HG03066 (cell line): ENCODE results near the gene ASCL5.

Source experiments
- ATAC-seq: cut with Tn5 transposase; IDR thresholded peaks from one replicate; pipeline ENCODE4 v1.9.1; 2021; ENCODE audit warnings: low read depth; ENCODE audit not compliant: unreplicated experiment

Gene ASCL5

DNA sequence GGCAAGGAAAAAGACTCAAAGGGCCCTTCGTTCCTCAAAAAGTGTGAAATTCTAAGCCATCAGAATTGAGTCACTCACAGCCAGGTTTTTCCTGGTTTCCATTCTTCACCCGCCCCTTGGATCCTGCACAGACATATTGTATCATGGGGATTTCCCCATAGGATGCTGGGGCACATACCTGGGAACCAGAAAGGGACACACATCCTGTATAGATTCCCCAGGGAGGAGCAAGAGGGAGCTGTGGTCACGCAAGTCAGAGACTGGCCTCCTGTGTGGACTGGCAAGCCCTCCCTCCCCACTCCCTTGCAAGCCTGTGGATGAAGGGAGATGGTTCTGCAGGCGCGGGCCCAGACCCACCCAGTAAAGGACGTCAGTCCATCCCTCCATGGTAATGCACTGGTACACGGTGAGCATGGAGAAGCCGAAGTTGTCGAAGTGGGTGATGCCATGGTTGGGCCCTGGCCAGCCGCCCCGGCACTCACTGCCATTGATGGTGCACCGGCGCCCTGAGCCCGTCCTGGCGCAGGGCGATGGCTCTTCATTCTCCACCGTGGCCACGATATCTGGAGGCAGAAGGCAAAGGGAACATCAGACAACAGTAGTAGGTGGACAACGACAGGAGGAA lies 38.0 kb downstream of the ASCL5 start:
- ATAC-seq: no peak

DNA sequence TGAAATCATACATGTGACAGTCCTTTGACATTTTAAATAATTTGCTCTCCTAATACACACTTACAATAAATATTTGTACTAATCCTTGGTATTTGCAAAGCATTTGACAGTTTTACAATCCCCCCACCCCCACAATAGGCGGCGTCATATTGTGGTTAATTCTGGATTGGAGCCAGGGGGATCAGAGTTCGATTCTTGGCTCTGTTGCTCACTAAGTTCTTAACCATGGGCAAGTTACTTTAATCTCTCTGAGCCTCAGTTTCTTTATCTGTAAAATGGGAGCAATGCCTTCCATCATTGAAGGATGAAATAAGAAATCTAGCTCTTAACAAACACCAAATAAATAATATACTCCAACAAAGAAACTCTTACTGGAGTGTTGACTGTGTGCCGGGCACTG lies 38.6 kb downstream of the ASCL5 start:
- ATAC-seq: no peak

DNA sequence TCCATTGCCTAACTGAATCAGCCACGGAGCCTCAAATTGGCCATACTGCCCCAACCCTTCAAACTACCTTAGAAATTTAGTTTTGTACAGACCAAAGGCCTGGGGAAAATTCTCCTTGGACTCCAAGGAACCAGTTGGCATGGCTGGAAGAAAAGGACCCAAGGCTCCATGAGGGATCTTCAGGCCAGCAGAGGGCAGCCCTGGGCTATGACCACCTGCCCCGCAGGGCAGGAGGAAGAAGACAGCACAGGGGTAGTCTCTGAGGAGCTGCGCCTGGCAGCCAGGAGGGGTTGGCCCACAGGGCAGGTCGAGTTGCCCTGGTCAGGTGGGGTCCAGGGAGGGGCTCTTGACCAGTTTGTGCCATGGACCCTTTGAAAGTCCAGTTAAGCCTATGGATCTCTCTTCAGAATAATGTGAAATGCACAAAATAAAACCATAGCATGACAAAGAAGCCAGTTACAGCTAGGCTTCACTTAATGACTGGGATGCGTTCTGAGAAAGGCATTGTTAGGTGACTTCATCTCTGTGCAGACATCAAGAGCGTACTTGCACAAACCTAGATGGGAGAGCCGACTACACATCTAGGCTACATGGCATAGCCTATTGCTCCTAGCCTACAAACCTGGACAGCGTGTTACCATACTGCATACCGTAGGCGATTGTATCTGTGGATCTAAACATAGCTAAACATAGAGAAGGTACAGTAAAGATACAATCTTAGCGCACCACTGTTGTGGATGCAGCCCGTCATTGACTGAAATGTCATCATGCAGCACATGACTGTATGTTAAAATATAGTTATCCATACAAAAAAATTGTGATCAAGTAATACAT lies 40.9 kb downstream of the ASCL5 start:
- no peak for ATAC-seq

DNA sequence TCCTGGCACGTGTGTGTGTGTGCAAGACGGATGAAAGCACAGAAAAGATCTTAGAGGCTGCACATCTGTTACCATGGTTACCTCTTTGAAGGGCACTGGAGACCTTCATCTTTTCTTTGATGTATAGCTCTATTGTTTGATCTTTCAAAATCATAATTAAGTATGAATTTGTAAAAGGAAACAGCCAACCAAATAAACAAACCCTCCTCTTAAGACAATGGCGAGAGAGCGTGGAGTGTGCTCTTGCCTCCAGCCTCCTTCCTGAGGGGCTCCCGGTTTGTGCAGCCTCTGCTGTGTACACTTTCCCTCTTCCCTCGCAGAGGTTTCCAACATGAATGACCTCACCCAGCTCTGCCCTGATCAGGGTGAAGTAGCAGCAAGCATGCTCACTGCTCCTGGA lies 42.7 kb downstream of the ASCL5 start:
- no peak for ATAC-seq

DNA sequence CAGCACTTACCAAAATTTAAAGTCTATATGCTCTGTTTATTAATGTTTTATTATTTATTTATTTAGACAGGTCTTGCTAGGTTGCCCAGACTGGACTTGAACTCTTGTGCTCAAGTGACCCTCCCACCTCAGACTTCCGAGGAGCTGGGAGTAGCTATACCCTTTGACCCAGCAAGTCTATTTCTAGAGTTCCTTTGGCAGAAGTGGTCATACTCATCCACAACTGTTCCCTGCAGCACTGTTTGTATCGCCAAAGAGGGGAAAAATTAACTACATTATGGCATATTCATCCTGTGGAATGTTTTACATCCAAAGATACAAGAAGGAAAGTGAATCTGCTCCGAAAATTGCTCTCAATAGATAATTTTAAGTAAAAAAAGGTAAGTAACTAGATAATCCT lies 43.2 kb downstream of the ASCL5 start:
- no peak for ATAC-seq

DNA sequence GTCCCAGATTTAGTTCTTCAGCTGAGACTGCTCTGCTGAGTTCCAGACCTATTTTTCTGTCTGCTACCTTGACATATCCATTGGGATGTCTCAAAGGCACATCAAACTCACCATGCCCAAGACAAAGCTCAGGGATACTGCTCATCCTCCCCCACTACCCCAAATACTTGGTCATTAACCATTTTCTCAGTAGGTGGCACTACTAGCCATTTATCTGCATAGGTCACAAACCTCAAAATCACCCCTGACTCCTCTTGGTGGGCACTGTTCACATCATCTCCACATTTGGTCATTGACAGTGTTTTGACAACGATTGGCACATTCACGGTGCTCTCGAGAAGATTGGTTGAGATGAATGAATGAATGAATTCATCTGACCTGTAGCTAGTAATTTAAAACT lies 46.8 kb downstream of the ASCL5 start:
- no peak for ATAC-seq

DNA sequence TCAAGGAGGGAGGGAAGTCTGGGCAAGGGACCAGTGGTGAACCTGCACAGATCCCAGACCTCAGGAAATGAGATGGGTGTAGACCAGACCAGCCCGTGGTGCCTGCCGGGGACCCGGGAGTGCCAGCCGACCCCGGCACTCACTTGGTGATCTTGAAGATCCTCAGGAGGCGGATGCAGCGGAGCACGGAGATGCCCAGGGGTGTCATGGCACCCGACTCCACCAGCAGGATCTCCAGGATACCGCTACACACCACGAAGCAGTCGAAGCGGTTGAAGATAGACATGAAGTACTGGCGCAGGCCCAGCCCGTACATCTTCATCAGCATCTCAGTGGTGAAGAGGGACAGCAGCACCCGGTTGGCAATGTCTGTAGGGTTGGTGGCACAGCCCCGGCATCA lies 49.2 kb downstream of the ASCL5 start:
- no peak for ATAC-seq

DNA sequence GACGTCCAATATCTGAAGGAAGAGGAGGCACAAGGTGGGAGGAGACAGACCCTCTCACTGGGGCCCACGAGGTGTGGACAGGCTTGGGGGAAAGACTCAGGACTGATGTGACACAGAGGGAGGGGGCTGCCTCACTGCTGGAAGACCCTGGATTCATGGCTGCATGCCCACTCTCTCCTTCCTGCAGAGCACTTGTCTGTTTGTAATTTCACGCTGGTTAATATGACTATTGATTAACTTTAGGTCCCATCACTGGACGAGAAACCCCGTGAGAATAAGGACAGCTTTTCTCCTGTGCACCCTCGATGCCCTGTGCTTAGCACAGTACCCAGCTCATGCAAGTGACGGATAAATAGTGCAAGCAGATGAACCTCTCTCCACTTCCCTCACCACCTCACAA lies 49.9 kb downstream of the ASCL5 start:
- ATAC-seq: no peak

DNA sequence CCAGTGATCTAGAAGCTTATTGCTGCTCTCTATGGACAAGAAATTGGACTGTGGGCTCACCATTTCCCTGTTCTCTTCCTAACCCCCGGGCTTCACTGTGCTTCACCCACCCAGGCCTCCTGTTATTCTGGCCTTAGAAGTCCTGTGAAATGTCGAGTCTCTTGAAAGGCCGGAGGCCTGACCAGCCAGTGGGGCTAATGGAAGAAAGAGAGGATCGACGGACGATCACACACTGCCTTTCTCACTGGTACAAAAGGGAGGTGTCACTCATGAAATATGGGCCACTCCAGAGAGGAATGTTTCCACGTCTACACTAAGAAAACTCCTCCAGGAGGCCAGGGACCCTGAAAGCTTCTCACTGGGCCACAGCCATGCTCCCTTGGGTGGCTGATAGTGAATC lies 50.9 kb downstream of the ASCL5 start:
- no peak for ATAC-seq

DNA sequence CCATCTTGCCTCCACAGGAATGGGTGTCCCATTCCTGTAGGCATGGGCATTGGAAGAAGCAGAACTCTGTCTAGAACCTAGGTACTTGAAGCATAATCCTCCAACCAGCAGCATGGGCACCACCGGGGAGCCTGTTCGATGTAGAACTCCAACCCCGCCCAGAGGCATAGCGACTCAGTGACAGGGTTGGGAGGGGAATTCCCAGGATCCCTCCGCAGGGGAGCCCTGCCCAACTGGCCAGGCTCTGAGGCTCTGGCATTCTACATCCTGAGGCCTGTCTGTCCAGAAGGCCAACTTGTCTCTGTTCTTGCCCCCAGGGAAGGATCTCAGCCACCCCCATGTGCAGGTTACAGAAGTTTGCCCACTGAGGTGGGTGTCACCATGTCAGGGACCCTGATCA lies 53.0 kb downstream of the ASCL5 start:
- no peak for ATAC-seq

DNA sequence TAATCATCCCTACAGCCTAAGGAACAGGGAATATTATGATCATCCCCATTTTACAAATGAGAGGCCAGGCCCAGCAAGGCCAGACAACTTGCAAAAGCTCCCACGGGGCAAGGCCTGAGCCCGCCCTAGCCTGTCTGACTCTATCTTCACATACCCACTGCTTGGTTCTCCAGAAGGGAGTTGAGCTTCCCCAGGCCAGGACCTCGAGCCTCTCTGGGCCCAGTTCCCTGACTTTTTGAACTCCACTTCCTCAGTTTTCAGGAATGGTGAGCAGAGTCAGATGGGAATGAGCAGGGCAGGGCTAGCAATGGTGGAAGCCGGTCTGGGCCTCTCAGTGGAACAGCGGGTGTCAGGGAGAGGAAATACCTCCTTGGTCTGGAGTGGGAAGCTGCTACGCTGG lies 54.1 kb downstream of the ASCL5 start:
- no peak for ATAC-seq

DNA sequence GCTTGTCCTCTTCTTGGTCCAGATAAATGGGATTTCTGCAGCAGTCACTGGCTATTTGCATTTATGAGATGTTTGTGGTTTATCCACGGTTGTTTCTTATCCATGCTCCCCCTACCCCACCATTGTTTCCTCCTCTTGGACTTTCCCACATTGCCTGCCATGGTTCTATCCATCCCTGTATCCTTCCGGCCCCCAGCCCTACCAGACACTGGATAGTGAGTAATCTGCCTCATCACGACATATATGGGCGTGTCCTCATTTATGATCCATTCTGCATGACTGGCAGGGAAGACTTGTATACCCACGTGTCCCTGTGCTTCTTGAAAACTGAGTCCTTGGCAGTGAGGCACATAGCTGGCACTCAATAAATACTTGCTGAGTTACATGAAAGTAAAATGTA lies 54.8 kb downstream of the ASCL5 start:
- ATAC-seq: no peak

DNA sequence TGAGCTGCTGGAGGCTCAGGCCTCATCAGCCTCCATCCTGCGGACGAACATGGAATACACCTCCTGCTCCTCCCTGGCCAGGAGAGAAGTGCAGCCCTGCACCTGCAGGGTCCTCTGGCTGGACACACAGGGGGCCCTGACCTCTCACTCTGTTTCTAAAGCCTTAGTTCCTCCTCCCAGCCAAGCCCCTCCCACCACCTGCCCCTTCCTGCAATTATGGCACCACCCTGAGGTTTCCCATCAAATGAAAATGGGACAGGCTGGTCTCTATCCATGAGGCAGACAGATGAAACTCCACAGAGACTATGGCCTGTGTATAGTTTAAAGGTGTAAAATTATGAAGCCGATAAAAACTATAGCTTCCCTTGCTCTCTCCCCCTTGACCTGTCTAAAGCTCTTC lies 57.3 kb downstream of the ASCL5 start:
- ATAC-seq: no peak

DNA sequence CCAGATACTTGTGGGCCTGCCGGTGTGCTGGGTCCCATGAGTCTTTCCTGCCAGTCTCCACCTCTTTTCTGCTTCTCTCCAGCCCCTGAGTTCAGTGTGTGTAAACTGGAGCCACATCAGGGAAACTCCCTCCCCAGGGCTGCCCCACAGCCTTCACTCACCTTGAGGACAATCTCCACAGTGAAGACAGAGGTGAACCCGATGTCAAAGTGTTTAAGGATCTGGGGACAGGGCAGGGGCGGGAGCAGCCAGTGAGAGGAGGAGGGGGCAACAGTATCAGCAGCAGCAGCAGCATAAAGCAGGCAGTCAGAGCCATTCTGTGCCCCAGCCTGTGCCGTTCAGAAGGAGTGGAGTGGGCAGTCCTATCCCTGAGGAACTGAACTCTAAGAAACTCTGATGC lies 58.0 kb downstream of the ASCL5 start:
- ATAC-seq: no peak

DNA sequence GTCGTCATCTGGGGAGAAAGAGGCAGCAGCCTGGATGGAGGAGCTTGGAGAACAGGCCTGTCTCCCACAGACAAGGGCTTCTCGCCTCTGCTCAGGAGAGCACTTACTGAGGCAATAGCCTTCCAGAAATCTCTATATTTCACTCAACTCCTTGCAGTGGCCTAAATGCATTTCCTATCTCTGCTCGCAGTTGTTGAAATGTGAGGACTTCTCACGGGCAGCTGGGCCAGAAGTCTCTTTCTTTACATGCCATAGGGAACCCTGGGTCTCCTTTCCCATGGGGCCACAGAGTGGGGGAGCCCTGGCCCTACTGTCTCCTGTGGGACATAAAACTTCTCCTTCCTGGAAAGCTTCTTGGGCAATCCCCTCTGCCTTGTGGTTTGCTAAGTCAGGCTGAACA lies 60.0 kb downstream of the ASCL5 start:
- ATAC-seq: no peak

DNA sequence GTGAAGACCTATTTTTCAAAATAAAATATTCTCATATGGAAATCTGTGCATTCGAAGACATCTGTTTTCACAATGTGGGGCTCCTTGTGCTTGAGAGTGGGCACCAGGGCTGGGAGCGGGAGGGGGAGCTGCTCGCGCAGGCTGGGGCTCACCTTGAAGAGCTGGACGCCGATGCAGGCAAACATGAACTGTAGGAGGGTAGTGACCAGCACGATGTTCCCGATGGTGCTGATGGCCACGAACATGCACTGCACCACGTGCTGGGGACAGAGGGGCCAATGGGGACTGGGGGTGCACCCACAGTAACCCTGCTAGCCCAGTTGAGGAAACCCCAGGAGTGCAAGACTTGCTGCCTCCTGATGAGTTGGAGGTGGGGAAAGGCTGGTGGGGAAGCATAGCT lies 61.3 kb downstream of the ASCL5 start:
- ATAC-seq: no peak

DNA sequence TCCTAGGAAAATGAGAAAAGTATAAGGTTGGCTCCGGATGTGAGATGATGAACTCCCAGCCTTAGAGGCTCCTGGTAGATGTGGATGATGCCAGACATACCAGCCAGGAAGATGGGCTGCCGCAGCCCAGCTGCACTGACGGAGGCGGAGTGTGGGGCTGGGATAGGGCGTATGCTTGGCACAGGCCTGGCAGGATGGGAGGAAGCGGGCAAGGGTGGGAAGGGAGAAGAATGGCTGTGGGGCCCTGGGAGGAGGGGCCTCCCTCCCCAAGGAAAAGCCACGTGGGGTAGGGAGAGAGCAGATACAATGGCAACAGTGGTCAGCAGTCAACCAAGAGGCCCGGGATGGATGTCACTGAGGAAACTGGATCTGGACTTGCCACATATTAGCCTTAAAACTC lies 62.2 kb downstream of the ASCL5 start:
- no peak for ATAC-seq
